HG03095 (cell line): Measurements from ENCODE around the gene UBE2E1.
"Not testable (repeated sequence)": the region's sequence is repeated elsewhere in the genome, so short reads cannot be mapped to it uniquely, and the experiment has no call there.

Experiments used
- ATAC-seq: cut with Tn5 transposase; IDR thresholded peaks from one replicate; pipeline ENCODE4 v1.9.1; 2021; ENCODE audit warnings: moderate library complexity; ENCODE audit not compliant: unreplicated experiment

The UBE2E1 gene

GRCh38 chr3:23843869-23844268 lies 38.1 kb downstream of the UBE2E1 start:
- ATAC-seq = no peak

GRCh38 chr3:23845326-23846216 lies 39.8 kb downstream of the UBE2E1 start:
- ATAC-seq = no peak

- ATAC-seq = not testable (repeated sequence)
These were observed 43.7 kb downstream of the UBE2E1 start for GRCh38 chr3:23849462-23849861.

GRCh38 chr3:23856286-23856685 lies 50.5 kb downstream of the UBE2E1 start:
- ATAC-seq = no peak

DNA sequence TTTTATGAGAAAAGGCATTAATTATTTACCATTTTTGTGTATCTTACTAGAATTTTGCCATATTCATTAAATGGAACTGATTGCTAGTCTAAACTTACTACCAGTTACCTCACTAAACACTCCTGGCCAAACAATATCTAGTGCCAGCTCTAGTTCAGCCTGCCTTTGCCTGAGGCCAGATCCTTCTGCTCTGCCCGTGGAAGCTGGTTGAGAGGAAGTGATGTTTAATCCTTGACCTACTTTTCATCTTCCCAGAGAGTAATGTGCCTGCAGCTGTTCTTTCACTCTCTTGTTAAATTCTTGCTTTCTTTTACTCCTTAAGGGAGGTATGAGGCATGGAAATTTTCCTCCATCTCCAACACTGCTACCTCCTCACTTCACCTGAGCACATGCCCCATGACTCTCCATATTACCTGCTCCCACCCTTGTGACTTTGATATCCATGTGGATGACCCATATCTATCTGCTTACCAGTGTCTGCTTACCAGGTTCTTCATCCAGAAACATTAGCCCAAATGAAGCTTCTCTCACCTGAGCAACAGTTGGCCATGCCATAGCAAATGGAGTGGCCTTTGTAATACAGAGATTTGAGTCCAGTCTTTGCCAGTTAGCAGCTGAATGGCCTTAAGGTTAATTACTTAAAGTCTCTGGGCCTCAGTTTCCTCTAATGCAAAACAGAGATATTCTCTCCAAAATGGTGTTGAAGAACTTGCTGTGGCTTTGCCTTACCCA lies 53.4 kb downstream of the UBE2E1 start:
- ATAC-seq = no peak

- no peak for ATAC-seq
These were observed 54.2 kb downstream of the UBE2E1 start for GRCh38 chr3:23859839-23860382.

GRCh38 chr3:23861689-23862088 lies 55.9 kb downstream of the UBE2E1 start:
- ATAC-seq = no peak

DNA sequence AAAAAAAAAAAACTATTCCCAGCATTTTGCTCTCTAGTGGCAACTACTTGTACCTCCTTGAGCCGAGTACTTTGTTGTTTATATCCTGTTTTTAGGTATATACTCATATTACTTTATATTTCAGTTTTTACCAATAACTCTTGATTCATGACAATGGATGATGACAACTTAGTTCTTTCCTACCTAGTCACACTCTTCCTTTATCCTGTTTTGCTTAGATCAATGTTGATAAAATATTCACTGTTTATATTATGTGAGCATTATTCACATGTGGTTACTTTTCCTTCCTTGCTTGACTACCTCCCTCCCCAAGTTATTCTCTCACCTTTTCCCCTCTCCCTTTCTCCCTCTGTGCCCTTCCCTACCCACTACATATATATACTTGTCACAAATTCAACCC lies 57.3 kb downstream of the UBE2E1 start:
- no peak for ATAC-seq

DNA sequence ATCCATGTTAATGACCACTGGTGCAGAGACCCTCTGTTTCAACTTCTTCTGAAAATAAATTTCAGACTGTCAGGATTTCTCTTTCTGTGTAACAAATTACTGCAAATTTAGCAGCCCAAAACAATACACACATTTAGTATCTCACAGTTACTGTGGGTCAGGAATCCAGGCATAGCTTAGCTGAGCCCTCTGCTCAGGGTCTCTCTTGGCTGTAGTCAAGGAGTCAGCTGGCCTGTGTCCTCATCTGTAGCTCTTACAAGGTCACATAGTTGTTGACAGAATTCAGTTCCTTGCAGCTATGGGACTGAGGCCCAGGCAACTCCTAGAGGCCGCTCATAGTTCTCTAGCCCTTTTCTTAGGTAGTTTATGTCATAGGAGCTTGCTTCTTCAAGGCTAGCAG lies 59.2 kb downstream of the UBE2E1 start:
- no peak for ATAC-seq

DNA sequence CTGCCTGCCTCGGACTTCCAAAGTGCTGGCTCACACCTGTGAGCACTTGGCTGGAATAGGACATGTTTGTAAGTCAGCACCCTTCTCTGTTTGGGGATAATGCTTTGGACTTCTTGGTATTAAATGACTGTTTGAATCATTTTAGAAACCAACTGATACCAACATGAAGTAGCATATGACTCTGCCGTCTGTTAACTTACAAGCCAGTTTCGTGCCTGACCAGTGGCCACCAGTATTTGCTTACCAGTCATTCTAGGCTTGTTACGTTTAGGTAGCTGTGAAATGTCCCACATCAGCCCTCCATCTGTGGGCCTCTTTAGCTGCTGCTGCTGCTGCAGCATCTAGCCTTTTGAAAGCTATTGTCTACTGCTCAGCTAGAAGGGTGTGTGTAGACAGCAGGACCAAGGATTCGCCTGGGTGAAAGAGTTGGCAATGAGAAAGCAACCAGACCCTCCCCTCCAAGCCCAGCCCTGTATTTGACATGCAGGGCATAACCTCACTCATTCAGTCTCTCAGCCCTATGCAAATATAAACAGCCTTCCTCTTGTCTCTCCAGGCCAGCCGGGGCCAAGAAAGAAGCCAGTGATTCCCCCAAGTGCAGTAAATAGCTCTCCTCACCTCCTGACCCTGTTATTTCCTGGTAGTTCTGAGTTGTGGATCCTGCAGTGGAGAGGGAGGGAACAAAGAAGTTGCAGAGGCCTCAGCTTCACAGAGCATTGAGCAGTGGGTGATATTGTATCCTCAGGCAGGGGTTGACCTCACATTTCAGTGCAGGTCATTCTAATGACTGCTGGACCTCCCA lies 60.0 kb downstream of the UBE2E1 start:
- peak; percentile 85 for ATAC-seq

GRCh38 chr3:23867400-23867799 lies 61.6 kb downstream of the UBE2E1 start:
- no peak for ATAC-seq

- no peak for ATAC-seq
These were observed 62.1 kb downstream of the UBE2E1 start for GRCh38 chr3:23867838-23868237.

DNA sequence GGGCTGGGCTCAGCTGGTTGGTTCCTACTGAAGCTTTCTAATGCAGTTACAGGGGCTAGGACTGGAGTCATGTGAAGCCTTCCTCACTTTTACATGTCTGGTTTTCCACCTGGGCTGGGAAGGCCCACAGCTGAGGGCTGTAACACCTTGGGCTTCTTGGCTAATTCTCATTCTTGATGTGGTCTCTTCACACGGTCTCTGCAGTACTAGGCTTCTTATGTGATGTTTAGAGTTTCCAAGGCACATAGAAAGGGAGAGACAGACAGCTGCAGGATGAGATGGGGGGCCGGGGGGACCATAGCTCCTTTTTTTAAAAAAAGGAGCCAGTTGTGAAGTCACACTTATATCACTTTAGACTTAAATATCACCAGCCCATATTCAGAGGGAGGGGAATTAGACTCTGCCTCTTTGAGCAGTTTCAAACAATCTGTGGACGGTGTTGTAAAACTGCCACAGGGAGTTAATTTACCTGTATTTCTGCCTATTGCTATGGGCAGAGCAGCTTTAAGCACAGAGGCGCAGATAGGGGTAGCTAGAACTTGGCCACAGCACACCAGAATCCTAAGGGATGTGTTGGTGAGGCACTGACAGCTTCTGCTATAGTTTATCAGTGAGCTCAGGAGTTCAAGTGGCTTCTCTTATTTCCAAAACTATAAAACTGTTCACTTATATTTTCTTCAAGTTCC lies 64.4 kb downstream of the UBE2E1 start:
- no peak for ATAC-seq

DNA sequence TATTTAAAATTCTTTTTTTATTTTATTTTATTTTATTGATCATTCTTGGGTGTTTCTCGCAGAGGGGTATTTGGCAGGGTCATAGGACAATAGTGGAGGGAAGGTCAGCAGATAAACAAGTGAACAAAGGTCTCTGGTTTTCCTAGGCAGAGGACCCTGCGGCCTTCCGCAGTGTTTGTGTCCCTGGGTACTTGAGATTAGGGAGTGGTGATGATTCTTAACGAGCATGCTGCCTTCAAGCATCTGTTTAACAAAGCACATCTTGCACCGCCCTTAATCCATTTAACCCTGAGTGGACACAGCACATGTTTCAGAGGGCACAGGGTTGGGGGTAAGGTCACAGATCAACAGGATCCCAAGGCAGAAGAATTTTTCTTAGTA lies 64.9 kb downstream of the UBE2E1 start:
- not testable (repeated sequence) for ATAC-seq

DNA sequence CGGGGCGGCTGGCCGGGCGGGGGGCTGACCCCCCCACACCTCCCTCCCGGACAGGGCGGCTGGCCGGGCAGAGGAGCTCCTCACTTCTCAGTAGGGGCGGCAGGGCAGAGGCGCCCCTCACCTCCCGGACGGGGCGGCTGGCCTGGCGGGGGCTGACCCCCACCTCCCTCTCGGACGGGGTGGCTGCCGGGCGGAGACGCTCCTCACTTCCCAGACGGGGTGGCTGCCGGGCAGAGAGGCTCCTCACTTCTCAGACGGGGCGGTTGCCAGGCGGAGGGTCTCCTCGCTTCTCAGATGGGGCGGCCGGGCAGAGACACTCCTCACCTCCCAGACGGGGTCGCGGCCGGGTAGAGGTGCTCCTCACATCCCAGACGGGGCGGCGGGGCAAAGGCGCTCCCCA lies 65.6 kb downstream of the UBE2E1 start:
- ATAC-seq = not testable (repeated sequence)

- no peak for ATAC-seq
These were observed 66.6 kb downstream of the UBE2E1 start for GRCh38 chr3:23872330-23872729.

GRCh38 chr3:23873941-23874340 lies 68.2 kb downstream of the UBE2E1 start:
- ATAC-seq = no peak

GRCh38 chr3:23874359-23875112 lies 68.8 kb downstream of the UBE2E1 start:
- ATAC-seq = no peak

- no peak for ATAC-seq
These were observed 69.5 kb downstream of the UBE2E1 start for GRCh38 chr3:23875113-23875725.
